Measurements from ENCODE around the gene MYOCOS.
"Not testable (repeated sequence)": the region's sequence is repeated elsewhere in the genome, so short reads cannot be mapped to it uniquely, and the experiment has no call there.

MYOCOS gene

GRCh38 chr1:171625225-171625624 lies 3.2 kb downstream of the MYOCOS start:
- no peak for DNase-seq

- DNase-seq = no peak
These were observed 5.0 kb downstream of the MYOCOS start for GRCh38 chr1:171627020-171627419.

GRCh38 chr1:171628225-171628624 lies 6.2 kb downstream of the MYOCOS start:
- DNase-seq = no peak

GRCh38 chr1:171635661-171636060 lies 13.6 kb downstream of the MYOCOS start:
- DNase-seq = no peak

- no peak for DNase-seq
These were observed 14.1 kb downstream of the MYOCOS start for GRCh38 chr1:171636141-171636540.

DNA sequence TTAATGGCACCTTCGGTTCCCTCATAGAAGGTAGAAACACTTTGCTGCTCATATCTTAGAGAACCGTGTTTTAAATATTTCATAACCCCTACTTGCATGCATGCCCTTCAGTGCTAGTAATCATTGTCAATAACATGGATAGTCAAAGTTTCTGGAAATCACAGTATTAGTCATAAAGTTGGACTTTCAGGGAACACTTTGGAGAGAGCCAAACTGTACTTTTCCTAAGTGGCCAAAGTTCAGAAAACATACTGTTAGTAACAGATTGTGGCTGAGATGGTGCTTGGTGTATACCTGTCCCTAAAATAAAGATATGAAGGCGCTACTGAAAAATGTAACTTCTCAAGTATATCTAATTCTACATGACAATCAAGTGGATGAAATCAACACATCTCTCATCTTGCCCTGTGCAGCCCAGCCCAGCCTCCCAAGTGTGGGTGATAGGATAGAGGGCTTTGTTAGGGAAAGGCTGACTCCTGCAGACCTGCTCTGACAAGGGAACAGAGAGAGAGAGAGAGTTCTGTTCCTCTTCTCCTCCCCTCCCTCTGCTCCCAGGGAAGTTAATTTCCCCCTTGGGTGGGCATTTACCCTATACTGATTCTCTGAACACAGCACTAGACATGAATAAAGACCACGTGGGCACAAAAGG lies 16.0 kb downstream of the MYOCOS start:
- DNase-seq = no peak

GRCh38 chr1:171640225-171640624 lies 18.2 kb downstream of the MYOCOS start:
- no peak for DNase-seq

- DNase-seq = no peak
These were observed 19.2 kb downstream of the MYOCOS start for GRCh38 chr1:171641076-171641864.

GRCh38 chr1:171642197-171642596 lies 20.2 kb downstream of the MYOCOS start:
- DNase-seq = no peak

DNA sequence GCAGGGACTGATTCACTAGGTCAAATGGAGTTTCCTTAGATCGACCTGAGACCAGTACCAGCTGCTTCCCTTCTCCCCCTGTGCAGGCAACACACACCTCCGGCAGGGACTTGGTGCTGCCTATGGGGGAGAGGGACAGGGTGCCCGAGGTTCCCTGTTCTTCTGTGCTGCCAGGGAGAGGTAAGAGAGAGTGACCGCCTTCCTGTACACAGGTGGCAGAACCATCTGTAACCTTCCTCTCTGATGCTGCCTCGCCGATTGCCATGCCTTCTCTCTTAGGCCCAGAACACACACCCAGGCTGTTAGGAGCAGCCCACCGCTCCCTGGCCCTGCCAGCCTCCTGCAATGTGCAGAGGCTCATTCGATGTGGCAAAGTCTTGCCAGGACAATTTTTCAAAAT lies 21.1 kb downstream of the MYOCOS start:
- no peak for DNase-seq

DNA sequence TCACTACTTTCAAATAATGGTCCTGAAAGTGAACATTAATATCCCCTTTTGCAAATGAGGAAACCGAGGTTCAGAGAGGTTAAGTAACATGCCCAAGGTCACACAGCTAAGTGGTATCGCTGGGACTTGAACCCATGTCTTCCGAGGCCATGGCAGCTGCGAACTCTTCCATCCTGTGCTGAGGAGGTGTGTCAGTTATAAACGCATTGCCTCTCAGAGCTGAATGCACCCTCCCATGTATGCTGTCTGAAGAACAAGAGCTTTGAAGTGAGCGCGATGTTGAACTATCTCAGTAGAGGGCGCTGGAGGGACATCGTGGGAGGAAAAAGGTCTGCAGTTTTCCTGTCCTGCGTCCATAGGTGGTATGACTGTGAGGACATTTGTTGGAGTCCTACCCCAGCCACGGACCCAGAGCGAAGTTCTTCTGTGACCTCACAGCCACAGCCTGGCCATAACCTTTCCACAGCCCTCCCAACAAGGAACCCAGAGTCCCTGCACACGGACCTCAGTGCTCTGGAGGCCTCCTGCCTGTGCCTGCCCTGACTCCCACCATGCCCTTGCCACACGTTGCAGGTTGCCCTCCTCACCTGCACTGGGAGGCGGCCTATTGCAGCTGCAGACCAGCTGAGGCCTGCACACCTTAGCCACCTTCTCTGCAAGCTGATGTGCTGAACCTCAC lies 22.9 kb downstream of the MYOCOS start:
- DNase-seq = peak; percentile 65

DNA sequence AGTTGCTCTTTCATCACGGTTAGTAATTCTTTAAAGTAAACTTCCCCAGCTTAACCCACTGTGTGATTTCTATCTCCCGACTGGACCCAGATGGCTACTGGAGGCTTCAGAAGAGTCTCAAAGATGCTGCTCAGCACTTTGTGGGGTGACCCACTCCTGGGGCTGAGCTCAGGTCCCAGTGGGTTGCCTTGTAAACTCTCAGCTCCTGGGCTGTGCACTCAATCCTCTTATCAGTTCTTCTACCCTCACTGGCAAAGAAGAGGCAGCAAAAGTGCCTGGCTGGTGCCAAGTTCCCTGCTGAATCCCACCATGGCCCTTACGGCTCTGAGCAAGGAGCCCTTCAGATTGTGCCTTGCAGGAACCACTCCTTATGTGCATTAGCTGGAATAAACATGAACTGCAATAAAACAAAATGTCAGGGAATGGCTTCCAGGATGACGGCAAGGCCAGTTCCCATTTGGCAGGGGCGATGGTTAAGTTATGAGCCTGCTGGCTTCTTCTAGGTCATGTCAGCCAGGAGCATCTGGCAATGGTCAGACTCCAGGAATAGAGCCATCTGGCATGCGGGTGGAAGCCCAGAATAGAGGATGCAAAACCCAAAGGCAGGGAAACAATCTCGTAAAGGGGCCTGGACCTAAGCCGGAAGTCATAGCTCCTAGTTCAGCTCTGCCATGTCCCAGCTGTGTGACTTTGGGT lies 23.7 kb downstream of the MYOCOS start:
- no peak for DNase-seq

DNA sequence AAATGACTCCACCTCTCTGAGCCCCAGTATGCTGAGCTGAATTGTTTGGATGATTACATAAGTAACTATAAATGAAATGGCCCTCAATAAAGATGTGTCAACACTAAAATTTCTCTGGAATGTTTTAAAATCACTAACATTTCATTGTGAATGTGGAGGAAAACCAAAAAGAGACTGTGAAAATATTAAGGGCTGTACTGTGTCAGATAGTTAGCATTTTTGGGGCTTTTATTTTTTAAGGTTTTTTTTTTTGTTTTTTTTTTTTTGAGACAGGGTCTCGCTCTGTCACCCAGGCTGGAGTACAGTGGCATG lies 24.2 kb downstream of the MYOCOS start:
- DNase-seq = no peak

- DNase-seq = no peak
These were observed 30.3 kb downstream of the MYOCOS start, which contains the start of gene MYOC for GRCh38 chr1:171652234-171652822. Gene MYOC, minus strand, starts transcription at chr1:171652688. Its CDS starts 77 bp downstream, at chr1:171652611.

- no peak for DNase-seq
These were observed 31.8 kb downstream of the MYOCOS start for GRCh38 chr1:171653796-171654195.

GRCh38 chr1:171654201-171654941 lies 32.3 kb downstream of the MYOCOS start:
- DNase-seq = peak; percentile 16

DNA sequence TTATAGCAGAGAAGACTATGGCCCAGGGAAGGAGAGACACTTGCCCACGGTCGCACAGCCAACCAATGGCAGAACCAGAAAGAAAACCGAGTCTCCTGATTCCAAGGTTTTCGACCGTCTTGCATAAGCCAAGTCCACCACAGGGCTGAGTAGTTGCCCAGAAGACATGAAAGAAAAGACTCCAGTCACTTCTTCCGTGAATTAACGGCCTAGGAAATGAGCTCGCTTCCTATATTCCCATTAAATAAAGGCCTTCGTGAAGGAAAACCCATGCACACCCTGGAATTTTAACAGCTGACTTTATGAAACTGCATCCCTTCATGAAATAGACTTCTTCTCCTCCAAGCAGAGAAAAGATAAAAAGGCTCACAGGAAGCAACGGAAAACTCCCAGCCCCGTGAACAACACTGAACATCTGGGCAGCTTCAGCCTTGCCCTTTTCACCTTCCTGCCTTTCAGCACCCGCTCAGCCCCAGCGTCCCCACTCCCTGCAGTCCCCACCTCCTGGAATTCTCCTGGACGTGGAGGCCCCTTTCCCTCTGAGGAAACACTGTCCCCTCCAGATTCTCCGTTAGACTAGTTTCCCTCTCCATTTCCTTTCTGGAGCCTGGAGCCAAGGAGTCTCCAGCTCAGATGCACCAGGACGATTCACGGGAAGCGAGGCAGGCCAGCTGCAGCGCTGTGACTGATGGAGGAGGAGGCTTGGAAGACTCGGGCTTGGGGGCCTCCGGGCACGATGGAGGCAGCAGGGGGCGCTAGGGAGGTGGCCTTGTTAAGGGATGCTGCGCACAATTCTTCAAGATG lies 33.1 kb downstream of the MYOCOS start:
- peak; percentile 61 for DNase-seq

- DNase-seq = no peak
These were observed 33.7 kb downstream of the MYOCOS start for GRCh38 chr1:171655746-171656116.

DNA sequence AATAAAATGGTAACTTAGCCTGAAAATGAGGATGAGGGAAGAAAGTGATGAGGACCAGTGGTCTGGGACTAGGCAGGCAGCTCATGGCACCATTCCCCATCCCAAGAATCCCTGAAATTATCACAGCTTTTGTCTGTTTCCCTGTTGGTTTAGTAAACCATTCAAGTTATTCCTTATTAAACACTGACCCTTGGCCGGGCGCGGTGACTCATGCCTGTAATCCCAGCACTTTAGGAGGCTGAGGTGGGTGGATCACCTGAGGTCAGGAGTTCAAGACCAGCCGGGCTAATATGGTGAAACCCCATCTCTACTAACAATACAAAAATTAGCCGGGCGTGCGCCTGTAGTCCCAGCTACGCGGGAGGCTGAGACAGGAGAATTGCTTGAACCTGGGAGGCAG lies 34.2 kb downstream of the MYOCOS start:
- DNase-seq = not testable (repeated sequence)

GRCh38 chr1:171661076-171661650 lies 39.1 kb downstream of the MYOCOS start:
- DNase-seq = no peak

Data from right kidney (tissue), 1 donor.